Stimulated activated CD8-positive, alpha-beta memory T cell treated with anti-CD3 and anti-CD28 coated beads, Interleukin-15, amount 100 ng/mL, for 24 hours (primary cell): ENCODE data around the gene UBE2M.
"Not testable (repeated sequence)": the region's sequence is repeated elsewhere in the genome, so short reads cannot be mapped to it uniquely, and the experiment has no call there.

Experiments
- DNase-seq: peaks from one replicate; pipeline ENCODE4 v3.0.0-alpha.2; 2020; ENCODE audit warnings: low read depth

The UBE2M gene

GRCh38 chr19:58555369-58555885 is 3.0 kb downstream of the UBE2M start:
- DNase-seq: no peak

GRCh38 chr19:58554494-58555368 is 3.7 kb downstream of the UBE2M start, which contains the start of gene CHMP2A:
Gene CHMP2A (minus strand): TSS chr19:58555105. CDS start chr19:58554212, 893 bp downstream.
- peak; percentile 98 for DNase-seq

- DNase-seq: no peak
Observed at GRCh38 chr19:58553799-58554493, 4.5 kb downstream of the UBE2M start.

- DNase-seq: no peak
Observed at GRCh38 chr19:58552655-58553054, 5.8 kb downstream of the UBE2M start.

- DNase-seq: no peak
Observed at GRCh38 chr19:58551577-58552471, 6.6 kb downstream of the UBE2M start.

- DNase-seq: no peak
Observed at GRCh38 chr19:58551123-58551497, 7.3 kb downstream of the UBE2M start.

GRCh38 chr19:58550362-58551122 is 7.9 kb downstream of the UBE2M start:
- DNase-seq: no peak

GRCh38 chr19:58549664-58550361 is 8.6 kb downstream of the UBE2M start:
- no peak for DNase-seq

GRCh38 chr19:58548859-58549663 is 9.3 kb downstream of the UBE2M start:
- DNase-seq: no peak

GRCh38 chr19:58547323-58548312 is 10.8 kb downstream of the UBE2M start:
- no peak for DNase-seq

- DNase-seq: no peak
Observed at GRCh38 chr19:58546019-58546530, 12.3 kb downstream of the UBE2M start.

GRCh38 chr19:58545286-58546018 is 13.0 kb downstream of the UBE2M start:
- DNase-seq: no peak

GRCh38 chr19:58544591-58545285 is 13.7 kb downstream of the UBE2M start:
- no peak for DNase-seq

- DNase-seq: peak; percentile 100
Observed at GRCh38 chr19:58543826-58544590, 14.4 kb downstream of the UBE2M start, which contains the start of gene TRIM28. Gene TRIM28 (plus strand): TSS chr19:58544064. CDS start chr19:58544758, 694 bp downstream.

GRCh38 chr19:58542641-58543372 is 15.6 kb downstream of the UBE2M start:
- not testable (repeated sequence) for DNase-seq
